WTC11 (cell line): ENCODE results near the gene NSMCE1.

Source experiments
- AFF4 ChIP-seq: sonication (generic); formaldehyde crosslinking; IDR thresholded peaks from 2 replicates; pipeline ENCODE4 v1.8.1; 2023; ENCODE audit warnings: mild to moderate bottlenecking, missing genetic modification reagents, borderline replicate concordance
- ATF3 ChIP-seq: sonication (generic); formaldehyde crosslinking; conservative IDR thresholded peaks from 2 replicates; pipeline ENCODE4 v1.8.1; 2022; ENCODE audit warnings: mild to moderate bottlenecking, missing genetic modification reagents
- CBFB ChIP-seq: sonication (generic); formaldehyde crosslinking; IDR thresholded peaks from 2 replicates; pipeline ENCODE4 v1.8.1; 2022; ENCODE audit warnings: mild to moderate bottlenecking, low read depth, missing genetic modification reagents
- CREB1 ChIP-seq: sonication (generic); formaldehyde crosslinking; IDR thresholded peaks from 2 replicates; pipeline ENCODE4 v1.8.0; 2023; ENCODE audit warnings: mild to moderate bottlenecking, missing genetic modification reagents
- CTCF ChIP-seq: fragments of 200-600 bp; IDR thresholded peaks from 2 replicates; pipeline ENCODE4 v1.8.0; 2022; ENCODE audit warnings: antibody characterized with exemption
- ESRRA ChIP-seq: sonication (generic); formaldehyde crosslinking; IDR thresholded peaks from 2 replicates; pipeline ENCODE4 v1.8.1; 2022; ENCODE audit warnings: mild to moderate bottlenecking, missing genetic modification reagents, borderline replicate concordance
- FOXK1 ChIP-seq: sonication (generic); formaldehyde crosslinking; IDR thresholded peaks from 2 replicates; pipeline ENCODE4 v1.8.0; 2022; ENCODE audit warnings: mild to moderate bottlenecking, moderate library complexity, missing genetic modification reagents
- MAX ChIP-seq: sonication (generic); formaldehyde crosslinking; IDR thresholded peaks from 2 replicates; pipeline ENCODE4 v1.8.0; 2022; ENCODE audit warnings: mild to moderate bottlenecking, missing genetic modification reagents
- USF1 ChIP-seq: sonication (generic); formaldehyde crosslinking; IDR thresholded peaks from 2 replicates; pipeline ENCODE4 v1.8.0; 2022; ENCODE audit warnings: mild to moderate bottlenecking, missing genetic modification reagents
- ZSCAN18 ChIP-seq: fragments of 250-450 bp; sonication (Bioruptor Pico); IDR thresholded peaks from 2 replicates; pipeline ENCODE4 v2.1.2; 2022; ENCODE audit warnings: mild to moderate bottlenecking, moderate library complexity

GRCh38 chr16:27269300-27270150, 953 bp upstream of the NSMCE1 start:
- no peak for TF ChIP-seq FOXK1 (CRISPR knock-in tag)
- no peak for TF ChIP-seq USF1 (CRISPR knock-in tag)
- no peak for TF ChIP-seq MAX (CRISPR knock-in tag)
- no peak for TF ChIP-seq CTCF
- TF ChIP-seq ATF3 (CRISPR knock-in tag): no peak
- no peak for TF ChIP-seq ESRRA (CRISPR knock-in tag)
- no peak for TF ChIP-seq ZSCAN18
- no peak for TF ChIP-seq CREB1
- TF ChIP-seq CBFB (CRISPR knock-in tag): no peak
- TF ChIP-seq AFF4 (CRISPR knock-in tag): no peak
